WTC11 (cell line): ENCODE measurements around the gene HOXA1. TPM values are rescaled to one million over a fixed set of nuclear protein-coding genes. Genes with fewer than 3 reads are reported as not detected.

ENCODE experiments used
- ATAC-seq: fragments of 200-7000 bp; cut with Tn5 transposase; 2 replicates; pipeline ENCODE4 v1.10.0; 2021; ENCODE audit warnings: mild to moderate bottlenecking, moderate library complexity
- CTCF ChIA-PET: fragments of 300-600 bp; sonication (Branson Sonifier 250); formaldehyde crosslinking; loops from one replicate; lab custom pipeline; 2021; ENCODE audit warnings: antibody characterized with exemption; lab: Charles Lee
- POLR2A ChIA-PET: fragments of 350-600 bp; sonication (Branson Sonifier 250); formaldehyde crosslinking; loops from one replicate; lab custom pipeline; 2021; ENCODE audit warnings: antibody characterized with exemption; lab: Charles Lee
- DNase-seq: peaks from one replicate; pipeline ENCODE4 v3.0.0; 2021; ENCODE audit warnings: low spot score
- H3K27ac Mint-ChIP-seq: 2 replicates; pipeline ENCODE4 v1.8.0; 2021; ENCODE audit warnings: mixed read lengths
- H3K27me3 Mint-ChIP-seq: 2 replicates; pipeline ENCODE4 v1.8.0; 2021; ENCODE audit warnings: low read depth, mild to moderate bottlenecking, moderate library complexity, mixed read lengths
- H3K36me3 Mint-ChIP-seq: 2 replicates; pipeline ENCODE4 v1.8.0; 2021; ENCODE audit warnings: mixed read lengths
- H3K4me1 Mint-ChIP-seq: 2 replicates; pipeline ENCODE4 v1.8.0; 2022; ENCODE audit warnings: mixed read lengths
- H3K4me3 Mint-ChIP-seq: 2 replicates; pipeline ENCODE4 v1.8.0; 2021; ENCODE audit warnings: mild to moderate bottlenecking, moderate library complexity, mixed read lengths
- H3K9me3 Mint-ChIP-seq: 2 replicates; pipeline ENCODE4 v1.8.0; 2021; ENCODE audit warnings: mixed read lengths
- EMX1 ChIP-seq: fragments of 250-450 bp; sonication (Bioruptor Pico); IDR thresholded peaks from 2 replicates; pipeline ENCODE4 v1.8.0; 2021; ENCODE audit warnings: mild to moderate bottlenecking
- FOXJ3 ChIP-seq: sonication (generic); formaldehyde crosslinking; IDR thresholded peaks from 2 replicates; pipeline ENCODE4 v1.9.0; 2021; ENCODE audit warnings: missing genetic modification reagents, mild to moderate bottlenecking, borderline replicate concordance
- HMGA2 ChIP-seq: fragments of 250-450 bp; sonication (Bioruptor Pico); IDR thresholded peaks from 2 replicates; pipeline ENCODE4 v1.4.0; 2021; ENCODE audit warnings: mild to moderate bottlenecking, moderate library complexity
- MXD4 ChIP-seq: fragments of 250-450 bp; sonication (Bioruptor Pico); IDR thresholded peaks from 2 replicates; pipeline ENCODE4 v1.8.0; 2021; ENCODE audit warnings: mild to moderate bottlenecking, moderate library complexity, borderline replicate concordance
- NR2C2 ChIP-seq: sonication (generic); formaldehyde crosslinking; IDR thresholded peaks from 2 replicates; pipeline ENCODE4 v1.8.0; 2022; ENCODE audit warnings: mild to moderate bottlenecking, missing genetic modification reagents
- NR3C1 ChIP-seq: sonication (generic); formaldehyde crosslinking; conservative IDR thresholded peaks from 2 replicates; pipeline ENCODE4 v1.8.1; 2023; ENCODE audit warnings: low read depth, mild to moderate bottlenecking, missing genetic modification reagents
- PRRX2 ChIP-seq: fragments of 250-450 bp; sonication (Bioruptor Pico); IDR thresholded peaks from 2 replicates; pipeline ENCODE4 v1.8.0; 2021; ENCODE audit warnings: mild to moderate bottlenecking
- TEAD1 ChIP-seq: sonication (generic); formaldehyde crosslinking; IDR thresholded peaks from 2 replicates; pipeline ENCODE4 v1.8.0; 2022; ENCODE audit warnings: mild to moderate bottlenecking, missing genetic modification reagents
- ZNF263 ChIP-seq: sonication (generic); formaldehyde crosslinking; IDR thresholded peaks from 2 replicates; pipeline ENCODE4 v1.8.1; 2022; ENCODE audit warnings: low read depth, mild to moderate bottlenecking, moderate library complexity, missing genetic modification reagents
- ZNF396 ChIP-seq: fragments of 250-450 bp; sonication (Bioruptor Pico); IDR thresholded peaks from 2 replicates; pipeline ENCODE4 v1.8.0; 2021; ENCODE audit warnings: mild to moderate bottlenecking, moderate library complexity, borderline replicate concordance
- ZNF416 ChIP-seq: fragments of 250-450 bp; sonication (Bioruptor Pico); IDR thresholded peaks from 2 replicates; pipeline ENCODE4 v1.9.0; 2021; ENCODE audit warnings: mild to moderate bottlenecking, inconsistent platforms
- ZNF423 ChIP-seq: fragments of 250-450 bp; sonication (Bioruptor Pico); IDR thresholded peaks from 2 replicates; pipeline ENCODE4 v2.1.2; 2022; ENCODE audit warnings: mild to moderate bottlenecking, moderate library complexity
- total RNA-seq: library from RNA; stranded (reverse); gene quantifications from 3 replicates; pipeline ENCODE4 v1.2.3, GENCODE V29; 2021
- TF ChIP-seq, protein P1 (sequence below): fragments of 250-450 bp; sonication (Bioruptor Pico); IDR thresholded peaks from 2 replicates; pipeline ENCODE4 v1.9.0; 2021; ENCODE audit warnings: moderate library complexity, mild to moderate bottlenecking, inconsistent platforms, borderline replicate concordance
- TF ChIP-seq, protein P2 (sequence below): sonication (generic); formaldehyde crosslinking; IDR thresholded peaks from 2 replicates; pipeline ENCODE4 v1.8.1; 2023; ENCODE audit warnings: mild to moderate bottlenecking, missing genetic modification reagents, moderate library complexity
- TF ChIP-seq, protein P3 (sequence below): fragments of 250-450 bp; sonication (Bioruptor Pico); IDR thresholded peaks from 2 replicates; pipeline ENCODE4 v1.9.0; 2021; ENCODE audit warnings: mild to moderate bottlenecking
- TF ChIP-seq, protein P4 (sequence below): sonication (generic); formaldehyde crosslinking; IDR thresholded peaks from 2 replicates; pipeline ENCODE4 v1.8.0; 2023; ENCODE audit warnings: missing genetic modification reagents
- TF ChIP-seq, protein P5 (sequence below): sonication (generic); formaldehyde crosslinking; IDR thresholded peaks from 2 replicates; pipeline ENCODE4 v1.8.0; 2022; ENCODE audit warnings: mild to moderate bottlenecking, missing genetic modification reagents
- TF ChIP-seq, protein P6 (sequence below): fragments of 200-600 bp; IDR thresholded peaks from 2 replicates; pipeline ENCODE4 v1.8.0; 2022; ENCODE audit warnings: antibody characterized with exemption

Gene HOXA1
- total RNA-seq, 1 experiment from 2014 or later, result not detected

DNA sequence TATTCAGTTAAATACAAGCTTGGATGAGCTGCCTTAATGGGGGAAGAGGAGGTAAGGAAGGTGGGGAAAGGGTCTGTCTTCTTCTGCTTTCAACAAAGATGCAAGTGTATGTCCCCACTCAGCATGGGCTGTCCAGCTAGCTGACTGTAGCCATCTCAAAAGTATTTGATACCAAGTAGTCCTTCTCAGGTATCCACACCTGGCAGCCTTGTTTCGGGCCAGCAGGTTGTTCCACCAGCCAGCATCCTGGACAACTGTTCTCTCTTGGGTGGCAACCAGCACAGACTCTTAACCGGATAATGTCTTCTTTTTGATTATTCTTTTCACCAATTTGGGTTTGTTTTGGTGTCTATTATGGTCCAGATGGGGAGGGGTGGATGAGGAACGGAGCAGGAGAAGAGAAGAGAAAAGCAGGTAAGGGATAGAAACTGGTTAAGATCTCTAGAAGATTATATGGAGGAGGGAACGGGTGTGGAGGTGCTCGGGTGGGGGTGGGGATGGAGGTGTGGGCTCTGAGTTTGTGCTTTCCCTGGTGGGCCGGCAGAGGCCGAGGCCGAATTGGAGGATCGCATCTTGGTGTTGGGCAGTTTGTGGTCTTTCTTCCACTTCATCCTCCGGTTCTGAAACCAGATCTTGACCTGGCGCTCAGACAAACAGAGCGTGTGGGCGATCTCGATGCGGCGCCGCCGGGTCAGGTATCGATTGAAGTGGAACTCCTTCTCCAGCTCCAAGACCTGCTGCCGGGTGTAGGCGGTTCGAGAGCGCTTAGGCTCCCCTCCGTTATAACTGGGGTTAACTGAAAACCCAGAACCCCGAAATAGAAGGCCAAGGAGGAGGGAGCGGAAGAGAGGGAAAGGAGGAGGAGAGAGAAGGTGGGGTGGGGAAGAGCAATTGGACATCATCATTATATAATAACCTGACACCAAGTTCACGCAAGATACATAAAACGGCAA lies 33.3 kb upstream of the HOXA1 start:
- Mint-ChIP-seq H3K4me3 (peak overlapping the region; percentile 2; the same call in 1 of the 2 replicates), H3K36me3 (no peaks in the 10 kb centered on the region; the same call in 1 of the 2 replicates), H3K9me3 (no peaks in the 10 kb centered on the region), H3K27me3 (peaks cover 96% of the 10 kb centered on the region), H3K27ac (no peak overlapping the region), H3K4me1 (peaks cover 12% of the 10 kb centered on the region)
- DNase-seq (no peak), ATAC-seq (no peak)
- TF ChIP-seq, protein P1, sequence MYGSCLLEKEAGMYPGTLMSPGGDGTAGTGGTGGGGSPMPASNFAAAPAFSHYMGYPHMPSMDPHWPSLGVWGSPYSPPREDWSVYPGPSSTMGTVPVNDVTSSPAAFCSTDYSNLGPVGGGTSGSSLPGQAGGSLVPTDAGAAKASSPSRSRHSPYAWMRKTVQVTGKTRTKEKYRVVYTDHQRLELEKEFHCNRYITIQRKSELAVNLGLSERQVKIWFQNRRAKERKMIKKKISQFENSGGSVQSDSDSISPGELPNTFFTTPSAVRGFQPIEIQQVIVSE (CRISPR knock-in tag), result no peak
- no peak for TF ChIP-seq TEAD1 (CRISPR knock-in tag)
- no peak for TF ChIP-seq PRRX2 (CRISPR knock-in tag)
- no peak for TF ChIP-seq ZNF423 (CRISPR knock-in tag)
- no peak for TF ChIP-seq NR2C2 (CRISPR knock-in tag)
- no peak for TF ChIP-seq MXD4 (CRISPR knock-in tag)
- TF ChIP-seq ZNF416, result no peak
- TF ChIP-seq, protein P2, sequence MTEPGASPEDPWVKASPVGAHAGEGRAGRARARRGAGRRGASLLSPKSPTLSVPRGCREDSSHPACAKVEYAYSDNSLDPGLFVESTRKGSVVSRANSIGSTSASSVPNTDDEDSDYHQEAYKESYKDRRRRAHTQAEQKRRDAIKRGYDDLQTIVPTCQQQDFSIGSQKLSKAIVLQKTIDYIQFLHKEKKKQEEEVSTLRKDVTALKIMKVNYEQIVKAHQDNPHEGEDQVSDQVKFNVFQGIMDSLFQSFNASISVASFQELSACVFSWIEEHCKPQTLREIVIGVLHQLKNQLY (CRISPR knock-in tag), result no peak
- CTCF ChIA-PET, result interaction anchor here (1.1 to 2.6 kb wide), 3 partner anchors 32 to 51 kb away, joined by 5 to 7 read pairs (median 6); no protein-coding TSS in a partner anchor
- POLR2A ChIA-PET, result interaction anchor here (0.5 kb wide), 1 partner anchor 278 kb away, joined by 3 read pairs; no protein-coding TSS in a partner anchor

DNA sequence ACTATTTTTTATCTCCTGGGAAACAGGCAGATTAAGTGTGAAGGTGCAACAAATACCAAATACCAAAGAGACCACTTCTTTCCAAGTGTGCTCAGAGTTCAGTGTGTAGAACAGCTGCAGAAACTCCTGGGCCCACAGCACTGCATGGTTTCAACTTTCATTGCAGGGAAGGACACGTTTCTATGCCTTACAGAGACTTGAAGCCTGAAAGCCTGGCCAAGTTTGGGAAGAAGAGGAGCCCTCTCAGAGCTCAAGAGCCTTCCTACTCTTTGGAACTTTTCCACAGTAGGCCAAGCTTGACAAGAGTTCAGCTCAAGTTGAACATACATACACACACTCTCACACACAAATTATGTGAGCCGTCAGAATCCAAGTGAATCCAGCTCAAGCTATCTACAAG lies 32.2 kb upstream of the HOXA1 start:
- TF ChIP-seq FOXJ3 (CRISPR knock-in tag) (no peak), TEAD1 (CRISPR knock-in tag) (no peak), ZNF263 (no peak), ZNF396 (CRISPR knock-in tag) (no peak), HMGA2 (no peak), EMX1 (no peak), NR3C1 (CRISPR knock-in tag) (no peak)
- TF ChIP-seq, protein P3, sequence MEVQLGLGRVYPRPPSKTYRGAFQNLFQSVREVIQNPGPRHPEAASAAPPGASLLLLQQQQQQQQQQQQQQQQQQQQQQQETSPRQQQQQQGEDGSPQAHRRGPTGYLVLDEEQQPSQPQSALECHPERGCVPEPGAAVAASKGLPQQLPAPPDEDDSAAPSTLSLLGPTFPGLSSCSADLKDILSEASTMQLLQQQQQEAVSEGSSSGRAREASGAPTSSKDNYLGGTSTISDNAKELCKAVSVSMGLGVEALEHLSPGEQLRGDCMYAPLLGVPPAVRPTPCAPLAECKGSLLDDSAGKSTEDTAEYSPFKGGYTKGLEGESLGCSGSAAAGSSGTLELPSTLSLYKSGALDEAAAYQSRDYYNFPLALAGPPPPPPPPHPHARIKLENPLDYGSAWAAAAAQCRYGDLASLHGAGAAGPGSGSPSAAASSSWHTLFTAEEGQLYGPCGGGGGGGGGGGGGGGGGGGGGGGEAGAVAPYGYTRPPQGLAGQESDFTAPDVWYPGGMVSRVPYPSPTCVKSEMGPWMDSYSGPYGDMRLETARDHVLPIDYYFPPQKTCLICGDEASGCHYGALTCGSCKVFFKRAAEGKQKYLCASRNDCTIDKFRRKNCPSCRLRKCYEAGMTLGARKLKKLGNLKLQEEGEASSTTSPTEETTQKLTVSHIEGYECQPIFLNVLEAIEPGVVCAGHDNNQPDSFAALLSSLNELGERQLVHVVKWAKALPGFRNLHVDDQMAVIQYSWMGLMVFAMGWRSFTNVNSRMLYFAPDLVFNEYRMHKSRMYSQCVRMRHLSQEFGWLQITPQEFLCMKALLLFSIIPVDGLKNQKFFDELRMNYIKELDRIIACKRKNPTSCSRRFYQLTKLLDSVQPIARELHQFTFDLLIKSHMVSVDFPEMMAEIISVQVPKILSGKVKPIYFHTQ (CRISPR knock-in tag), result no peak
- TF ChIP-seq, protein P2 (CRISPR knock-in tag), result no peak
- TF ChIP-seq, protein P4, sequence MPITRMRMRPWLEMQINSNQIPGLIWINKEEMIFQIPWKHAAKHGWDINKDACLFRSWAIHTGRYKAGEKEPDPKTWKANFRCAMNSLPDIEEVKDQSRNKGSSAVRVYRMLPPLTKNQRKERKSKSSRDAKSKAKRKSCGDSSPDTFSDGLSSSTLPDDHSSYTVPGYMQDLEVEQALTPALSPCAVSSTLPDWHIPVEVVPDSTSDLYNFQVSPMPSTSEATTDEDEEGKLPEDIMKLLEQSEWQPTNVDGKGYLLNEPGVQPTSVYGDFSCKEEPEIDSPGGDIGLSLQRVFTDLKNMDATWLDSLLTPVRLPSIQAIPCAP (CRISPR knock-in tag), result no peak
- TF ChIP-seq, protein P5, sequence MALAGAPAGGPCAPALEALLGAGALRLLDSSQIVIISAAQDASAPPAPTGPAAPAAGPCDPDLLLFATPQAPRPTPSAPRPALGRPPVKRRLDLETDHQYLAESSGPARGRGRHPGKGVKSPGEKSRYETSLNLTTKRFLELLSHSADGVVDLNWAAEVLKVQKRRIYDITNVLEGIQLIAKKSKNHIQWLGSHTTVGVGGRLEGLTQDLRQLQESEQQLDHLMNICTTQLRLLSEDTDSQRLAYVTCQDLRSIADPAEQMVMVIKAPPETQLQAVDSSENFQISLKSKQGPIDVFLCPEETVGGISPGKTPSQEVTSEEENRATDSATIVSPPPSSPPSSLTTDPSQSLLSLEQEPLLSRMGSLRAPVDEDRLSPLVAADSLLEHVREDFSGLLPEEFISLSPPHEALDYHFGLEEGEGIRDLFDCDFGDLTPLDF (CRISPR knock-in tag), result no peak
- TF ChIP-seq, protein P6, sequence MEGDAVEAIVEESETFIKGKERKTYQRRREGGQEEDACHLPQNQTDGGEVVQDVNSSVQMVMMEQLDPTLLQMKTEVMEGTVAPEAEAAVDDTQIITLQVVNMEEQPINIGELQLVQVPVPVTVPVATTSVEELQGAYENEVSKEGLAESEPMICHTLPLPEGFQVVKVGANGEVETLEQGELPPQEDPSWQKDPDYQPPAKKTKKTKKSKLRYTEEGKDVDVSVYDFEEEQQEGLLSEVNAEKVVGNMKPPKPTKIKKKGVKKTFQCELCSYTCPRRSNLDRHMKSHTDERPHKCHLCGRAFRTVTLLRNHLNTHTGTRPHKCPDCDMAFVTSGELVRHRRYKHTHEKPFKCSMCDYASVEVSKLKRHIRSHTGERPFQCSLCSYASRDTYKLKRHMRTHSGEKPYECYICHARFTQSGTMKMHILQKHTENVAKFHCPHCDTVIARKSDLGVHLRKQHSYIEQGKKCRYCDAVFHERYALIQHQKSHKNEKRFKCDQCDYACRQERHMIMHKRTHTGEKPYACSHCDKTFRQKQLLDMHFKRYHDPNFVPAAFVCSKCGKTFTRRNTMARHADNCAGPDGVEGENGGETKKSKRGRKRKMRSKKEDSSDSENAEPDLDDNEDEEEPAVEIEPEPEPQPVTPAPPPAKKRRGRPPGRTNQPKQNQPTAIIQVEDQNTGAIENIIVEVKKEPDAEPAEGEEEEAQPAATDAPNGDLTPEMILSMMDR, result no peak
- ChIA-PET POLR2A (no interaction called here), CTCF (interaction anchor here (1.1 to 1.5 kb wide), 2 partner anchors 33 to 52 kb away, joined by 5 to 6 read pairs; no protein-coding TSS in a partner anchor)
- no peak overlapping the region for H3K27ac Mint-ChIP-seq
- H3K4me3 Mint-ChIP-seq, result no peak overlapping the region
- H3K36me3 Mint-ChIP-seq, result no peaks in the 10 kb centered on the region
- peaks cover 96% of the 10 kb centered on the region for H3K27me3 Mint-ChIP-seq
- no peak for ATAC-seq
- no peak for DNase-seq
- peaks cover 15% of the 10 kb centered on the region for H3K4me1 Mint-ChIP-seq
- H3K9me3 Mint-ChIP-seq, result no peaks in the 10 kb centered on the region
